ENCODE data around the gene PKN2. TPM values are rescaled to one million over a fixed set of nuclear protein-coding genes. Genes with fewer than 3 reads are reported as not detected.

Gene PKN2
- total RNA-seq, 1 experiment from 2014 or later: 32.6 TPM

DNA sequence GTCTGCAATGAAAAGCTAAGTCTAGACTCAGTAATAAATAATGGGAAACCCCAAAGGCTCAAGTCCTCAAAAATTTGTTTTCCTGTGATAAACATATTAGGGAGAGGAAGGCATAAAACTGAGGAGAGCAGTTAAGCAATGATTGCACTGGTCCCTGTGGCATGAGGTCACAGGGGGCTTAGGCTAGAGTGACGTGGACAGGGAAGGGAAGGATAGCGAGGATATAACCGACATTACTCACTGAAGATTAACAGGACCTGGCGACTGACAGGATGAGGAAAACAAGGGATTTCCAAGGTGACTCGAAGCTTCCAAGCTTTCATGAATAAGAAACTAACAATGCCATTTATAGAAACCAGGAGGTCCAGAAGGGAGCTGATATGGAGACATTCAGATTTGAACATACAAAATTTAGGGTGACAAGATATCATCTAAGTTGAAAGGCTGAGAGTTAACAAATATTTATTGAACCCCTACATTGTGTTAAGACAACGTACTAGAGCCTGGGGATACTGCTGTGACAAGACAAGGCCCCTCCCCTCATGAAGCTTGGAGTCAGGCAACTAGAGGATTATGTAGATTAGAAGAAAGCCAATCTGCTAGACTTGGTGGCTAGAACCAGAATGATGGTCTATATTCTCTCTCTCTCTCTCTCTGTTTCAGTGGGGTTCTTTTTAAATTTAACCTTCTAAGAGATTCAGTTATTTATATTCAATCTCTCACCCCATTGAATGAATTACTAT lies 33.2 kb upstream of the PKN2 start (continued):
- TF ChIP-seq, protein P1, sequence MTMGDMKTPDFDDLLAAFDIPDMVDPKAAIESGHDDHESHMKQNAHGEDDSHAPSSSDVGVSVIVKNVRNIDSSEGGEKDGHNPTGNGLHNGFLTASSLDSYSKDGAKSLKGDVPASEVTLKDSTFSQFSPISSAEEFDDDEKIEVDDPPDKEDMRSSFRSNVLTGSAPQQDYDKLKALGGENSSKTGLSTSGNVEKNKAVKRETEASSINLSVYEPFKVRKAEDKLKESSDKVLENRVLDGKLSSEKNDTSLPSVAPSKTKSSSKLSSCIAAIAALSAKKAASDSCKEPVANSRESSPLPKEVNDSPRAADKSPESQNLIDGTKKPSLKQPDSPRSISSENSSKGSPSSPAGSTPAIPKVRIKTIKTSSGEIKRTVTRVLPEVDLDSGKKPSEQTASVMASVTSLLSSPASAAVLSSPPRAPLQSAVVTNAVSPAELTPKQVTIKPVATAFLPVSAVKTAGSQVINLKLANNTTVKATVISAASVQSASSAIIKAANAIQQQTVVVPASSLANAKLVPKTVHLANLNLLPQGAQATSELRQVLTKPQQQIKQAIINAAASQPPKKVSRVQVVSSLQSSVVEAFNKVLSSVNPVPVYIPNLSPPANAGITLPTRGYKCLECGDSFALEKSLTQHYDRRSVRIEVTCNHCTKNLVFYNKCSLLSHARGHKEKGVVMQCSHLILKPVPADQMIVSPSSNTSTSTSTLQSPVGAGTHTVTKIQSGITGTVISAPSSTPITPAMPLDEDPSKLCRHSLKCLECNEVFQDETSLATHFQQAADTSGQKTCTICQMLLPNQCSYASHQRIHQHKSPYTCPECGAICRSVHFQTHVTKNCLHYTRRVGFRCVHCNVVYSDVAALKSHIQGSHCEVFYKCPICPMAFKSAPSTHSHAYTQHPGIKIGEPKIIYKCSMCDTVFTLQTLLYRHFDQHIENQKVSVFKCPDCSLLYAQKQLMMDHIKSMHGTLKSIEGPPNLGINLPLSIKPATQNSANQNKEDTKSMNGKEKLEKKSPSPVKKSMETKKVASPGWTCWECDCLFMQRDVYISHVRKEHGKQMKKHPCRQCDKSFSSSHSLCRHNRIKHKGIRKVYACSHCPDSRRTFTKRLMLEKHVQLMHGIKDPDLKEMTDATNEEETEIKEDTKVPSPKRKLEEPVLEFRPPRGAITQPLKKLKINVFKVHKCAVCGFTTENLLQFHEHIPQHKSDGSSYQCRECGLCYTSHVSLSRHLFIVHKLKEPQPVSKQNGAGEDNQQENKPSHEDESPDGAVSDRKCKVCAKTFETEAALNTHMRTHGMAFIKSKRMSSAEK (CRISPR knock-in tag; IDR thresholded peaks at IDR 0.05; ENCODE audit: borderline replicate concordance): no peak

DNA sequence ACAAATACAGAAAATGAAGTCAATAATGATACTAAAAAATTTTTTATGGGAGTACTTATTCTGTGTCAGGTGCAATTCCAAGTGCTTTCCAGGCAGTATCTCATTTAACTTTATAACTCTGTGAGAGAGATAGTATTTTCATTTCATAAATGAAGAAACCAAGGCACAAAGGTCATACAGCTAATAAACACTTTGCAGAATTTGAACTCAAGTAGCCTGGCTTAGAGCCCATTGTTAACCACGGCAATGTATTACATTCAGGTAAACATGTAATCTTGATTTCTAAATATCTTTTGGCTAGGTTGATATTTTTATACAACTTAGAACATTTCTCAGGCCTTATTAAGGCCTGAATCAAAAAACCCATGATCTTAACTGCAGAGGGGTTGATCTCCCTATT lies 28.9 kb upstream of the PKN2 start:
- ChIA-PET CTCF (interaction anchor here (0.6 to 1.7 kb wide), 11 partner anchors 8 to 223 kb away, joined by 3 to 21 read pairs (median 5); partner anchors contain the start of gene PKN2), POLR2A (interaction anchor here (1.0 kb wide), 1 partner anchor 29 kb away, joined by 5 read pairs; the partner anchor contains the start of gene PKN2)
- Mint-ChIP-seq H3K36me3 (no peaks in the 10 kb centered on the region), H3K27ac (no peak overlapping the region), H3K4me3 (no peak overlapping the region), H3K4me1 (peaks cover 6% of the 10 kb centered on the region; the same call in 1 of the 2 replicates), H3K27me3 (ENCODE audit: low read depth) (no peaks in the 10 kb centered on the region), H3K9me3 (no peaks in the 10 kb centered on the region)
- no peak for DNase-seq (ENCODE audit: low spot score)
- TF ChIP-seq TP53 (CRISPR knock-in tag; IDR thresholded peaks at IDR 0.05) (no peak), JUN (CRISPR knock-in tag; IDR thresholded peaks at IDR 0.05) (no peak), MYBL2 (CRISPR knock-in tag; IDR thresholded peaks at IDR 0.05) (no peak), HMGA2 (CRISPR knock-in tag; IDR thresholded peaks at IDR 0.05) (no peak), GTF2I (CRISPR knock-in tag; conservative IDR thresholded peaks at IDR 0.05) (no peak), ZNF416 (CRISPR knock-in tag; IDR thresholded peaks at IDR 0.05) (no peak), ETV6 (CRISPR knock-in tag; IDR thresholded peaks at IDR 0.05) (no peak), CBFB (CRISPR knock-in tag; IDR thresholded peaks at IDR 0.05; ENCODE audit: low read depth) (no peak), ZNF219 (CRISPR knock-in tag; IDR thresholded peaks at IDR 0.05; ENCODE audit: borderline replicate concordance) (no peak), ZNF396 (CRISPR knock-in tag; IDR thresholded peaks at IDR 0.05; ENCODE audit: borderline replicate concordance) (no peak)
- TF ChIP-seq, protein P2, sequence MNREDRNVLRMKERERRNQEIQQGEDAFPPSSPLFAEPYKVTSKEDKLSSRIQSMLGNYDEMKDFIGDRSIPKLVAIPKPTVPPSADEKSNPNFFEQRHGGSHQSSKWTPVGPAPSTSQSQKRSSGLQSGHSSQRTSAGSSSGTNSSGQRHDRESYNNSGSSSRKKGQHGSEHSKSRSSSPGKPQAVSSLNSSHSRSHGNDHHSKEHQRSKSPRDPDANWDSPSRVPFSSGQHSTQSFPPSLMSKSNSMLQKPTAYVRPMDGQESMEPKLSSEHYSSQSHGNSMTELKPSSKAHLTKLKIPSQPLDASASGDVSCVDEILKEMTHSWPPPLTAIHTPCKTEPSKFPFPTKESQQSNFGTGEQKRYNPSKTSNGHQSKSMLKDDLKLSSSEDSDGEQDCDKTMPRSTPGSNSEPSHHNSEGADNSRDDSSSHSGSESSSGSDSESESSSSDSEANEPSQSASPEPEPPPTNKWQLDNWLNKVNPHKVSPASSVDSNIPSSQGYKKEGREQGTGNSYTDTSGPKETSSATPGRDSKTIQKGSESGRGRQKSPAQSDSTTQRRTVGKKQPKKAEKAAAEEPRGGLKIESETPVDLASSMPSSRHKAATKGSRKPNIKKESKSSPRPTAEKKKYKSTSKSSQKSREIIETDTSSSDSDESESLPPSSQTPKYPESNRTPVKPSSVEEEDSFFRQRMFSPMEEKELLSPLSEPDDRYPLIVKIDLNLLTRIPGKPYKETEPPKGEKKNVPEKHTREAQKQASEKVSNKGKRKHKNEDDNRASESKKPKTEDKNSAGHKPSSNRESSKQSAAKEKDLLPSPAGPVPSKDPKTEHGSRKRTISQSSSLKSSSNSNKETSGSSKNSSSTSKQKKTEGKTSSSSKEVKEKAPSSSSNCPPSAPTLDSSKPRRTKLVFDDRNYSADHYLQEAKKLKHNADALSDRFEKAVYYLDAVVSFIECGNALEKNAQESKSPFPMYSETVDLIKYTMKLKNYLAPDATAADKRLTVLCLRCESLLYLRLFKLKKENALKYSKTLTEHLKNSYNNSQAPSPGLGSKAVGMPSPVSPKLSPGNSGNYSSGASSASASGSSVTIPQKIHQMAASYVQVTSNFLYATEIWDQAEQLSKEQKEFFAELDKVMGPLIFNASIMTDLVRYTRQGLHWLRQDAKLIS (CRISPR knock-in tag; IDR thresholded peaks at IDR 0.05; ENCODE audit: borderline replicate concordance): no peak
- TF ChIP-seq, protein P3, sequence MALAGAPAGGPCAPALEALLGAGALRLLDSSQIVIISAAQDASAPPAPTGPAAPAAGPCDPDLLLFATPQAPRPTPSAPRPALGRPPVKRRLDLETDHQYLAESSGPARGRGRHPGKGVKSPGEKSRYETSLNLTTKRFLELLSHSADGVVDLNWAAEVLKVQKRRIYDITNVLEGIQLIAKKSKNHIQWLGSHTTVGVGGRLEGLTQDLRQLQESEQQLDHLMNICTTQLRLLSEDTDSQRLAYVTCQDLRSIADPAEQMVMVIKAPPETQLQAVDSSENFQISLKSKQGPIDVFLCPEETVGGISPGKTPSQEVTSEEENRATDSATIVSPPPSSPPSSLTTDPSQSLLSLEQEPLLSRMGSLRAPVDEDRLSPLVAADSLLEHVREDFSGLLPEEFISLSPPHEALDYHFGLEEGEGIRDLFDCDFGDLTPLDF (CRISPR knock-in tag; IDR thresholded peaks at IDR 0.05): no peak
- TF ChIP-seq, protein P4, sequence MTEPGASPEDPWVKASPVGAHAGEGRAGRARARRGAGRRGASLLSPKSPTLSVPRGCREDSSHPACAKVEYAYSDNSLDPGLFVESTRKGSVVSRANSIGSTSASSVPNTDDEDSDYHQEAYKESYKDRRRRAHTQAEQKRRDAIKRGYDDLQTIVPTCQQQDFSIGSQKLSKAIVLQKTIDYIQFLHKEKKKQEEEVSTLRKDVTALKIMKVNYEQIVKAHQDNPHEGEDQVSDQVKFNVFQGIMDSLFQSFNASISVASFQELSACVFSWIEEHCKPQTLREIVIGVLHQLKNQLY (CRISPR knock-in tag; IDR thresholded peaks at IDR 0.05): no peak
- TF ChIP-seq, protein P5, sequence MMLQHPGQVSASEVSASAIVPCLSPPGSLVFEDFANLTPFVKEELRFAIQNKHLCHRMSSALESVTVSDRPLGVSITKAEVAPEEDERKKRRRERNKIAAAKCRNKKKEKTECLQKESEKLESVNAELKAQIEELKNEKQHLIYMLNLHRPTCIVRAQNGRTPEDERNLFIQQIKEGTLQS (CRISPR knock-in tag; conservative IDR thresholded peaks at IDR 0.05): no peak
- TF ChIP-seq, protein P1 (CRISPR knock-in tag; IDR thresholded peaks at IDR 0.05; ENCODE audit: borderline replicate concordance): no peak
- TF ChIP-seq, protein P6, sequence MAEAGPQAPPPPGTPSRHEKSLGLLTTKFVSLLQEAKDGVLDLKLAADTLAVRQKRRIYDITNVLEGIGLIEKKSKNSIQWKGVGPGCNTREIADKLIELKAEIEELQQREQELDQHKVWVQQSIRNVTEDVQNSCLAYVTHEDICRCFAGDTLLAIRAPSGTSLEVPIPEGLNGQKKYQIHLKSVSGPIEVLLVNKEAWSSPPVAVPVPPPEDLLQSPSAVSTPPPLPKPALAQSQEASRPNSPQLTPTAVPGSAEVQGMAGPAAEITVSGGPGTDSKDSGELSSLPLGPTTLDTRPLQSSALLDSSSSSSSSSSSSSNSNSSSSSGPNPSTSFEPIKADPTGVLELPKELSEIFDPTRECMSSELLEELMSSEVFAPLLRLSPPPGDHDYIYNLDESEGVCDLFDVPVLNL (CRISPR knock-in tag; IDR thresholded peaks at IDR 0.05; ENCODE audit: borderline replicate concordance, low read depth): no peak
- ATAC-seq: no peak

Data from WTC11 (cell line).